HG02759 (cell line): ENCODE results near the gene CMTM2.
"Not testable (repeated sequence)": the region's sequence is repeated elsewhere in the genome, so short reads cannot be mapped to it uniquely, and the experiment has no call there.

Source experiments
- ATAC-seq: cut with Tn5 transposase; IDR thresholded peaks from one replicate; pipeline ENCODE4 v1.9.1; 2021; ENCODE audit warnings: mild to moderate bottlenecking, moderate library complexity; ENCODE audit not compliant: unreplicated experiment

The CMTM2 gene

GRCh38 chr16:66629856-66630255 lies 50.6 kb downstream of the CMTM2 start:
- ATAC-seq: no peak

- ATAC-seq: not testable (repeated sequence)
Observed at GRCh38 chr16:66630561-66631260, 51.4 kb downstream of the CMTM2 start.

GRCh38 chr16:66631558-66631957 lies 52.3 kb downstream of the CMTM2 start:
- ATAC-seq: not testable (repeated sequence)

- no peak for ATAC-seq
Observed at GRCh38 chr16:66634527-66635196, 55.4 kb downstream of the CMTM2 start.

GRCh38 chr16:66635406-66635805 lies 56.1 kb downstream of the CMTM2 start:
- ATAC-seq: no peak

GRCh38 chr16:66636199-66636598 lies 56.9 kb downstream of the CMTM2 start:
- no peak for ATAC-seq

GRCh38 chr16:66637806-66638205 lies 58.5 kb downstream of the CMTM2 start:
- ATAC-seq: no peak
